OCI-LY7 (cell line): ENCODE measurements around the gene RBPMS2.

Experiments
- CTCF ChIP-seq: fragments of 200-600 bp; sonication (generic); conservative IDR thresholded peaks from 2 replicates; pipeline ENCODE4 v1.5.1; 2014; ENCODE audit warnings: mild to moderate bottlenecking, antibody characterized with exemption, low read length, moderate library complexity, mixed read lengths
- EZH2phosphoT487 ChIP-seq: fragments of 200-600 bp; sonication (generic); IDR thresholded peaks from 2 replicates; pipeline ENCODE4 v1.6.1; 2018; ENCODE audit warnings: low read depth, borderline replicate concordance, mild to moderate bottlenecking, mixed run types, antibody characterized with exemption, low read length, moderate library complexity, mixed read lengths

DNA sequence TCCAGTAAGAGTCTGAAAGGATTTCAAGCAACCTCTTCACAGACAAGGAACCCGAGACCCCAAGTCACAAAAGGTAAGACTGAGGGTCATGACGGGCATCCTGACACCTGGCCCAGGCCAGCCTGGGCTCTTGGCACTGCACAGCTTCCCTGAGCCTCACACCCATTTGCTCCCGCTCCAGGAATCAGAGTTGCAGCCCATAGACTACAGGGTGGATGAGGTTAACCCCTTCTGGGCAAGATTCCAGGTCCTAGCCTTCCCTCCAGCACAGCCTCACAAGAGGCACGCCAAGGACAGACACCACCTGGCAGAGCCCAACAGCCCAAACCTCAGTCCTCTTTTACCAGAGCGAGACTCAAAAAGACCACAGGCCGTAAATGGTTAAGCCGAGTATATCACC, 36.2 kb downstream of the RBPMS2 start:
- no peak for TF ChIP-seq CTCF
- no peak for TF ChIP-seq EZH2phosphoT487
